GM18870 (cell line): ENCODE measurements around the gene HTR1D.

Experiments used
- ATAC-seq: cut with Tn5 transposase; IDR thresholded peaks from one replicate; pipeline ENCODE4 v1.9.1; 2021; ENCODE audit warnings: moderate library complexity; ENCODE audit not compliant: unreplicated experiment

Gene HTR1D

DNA sequence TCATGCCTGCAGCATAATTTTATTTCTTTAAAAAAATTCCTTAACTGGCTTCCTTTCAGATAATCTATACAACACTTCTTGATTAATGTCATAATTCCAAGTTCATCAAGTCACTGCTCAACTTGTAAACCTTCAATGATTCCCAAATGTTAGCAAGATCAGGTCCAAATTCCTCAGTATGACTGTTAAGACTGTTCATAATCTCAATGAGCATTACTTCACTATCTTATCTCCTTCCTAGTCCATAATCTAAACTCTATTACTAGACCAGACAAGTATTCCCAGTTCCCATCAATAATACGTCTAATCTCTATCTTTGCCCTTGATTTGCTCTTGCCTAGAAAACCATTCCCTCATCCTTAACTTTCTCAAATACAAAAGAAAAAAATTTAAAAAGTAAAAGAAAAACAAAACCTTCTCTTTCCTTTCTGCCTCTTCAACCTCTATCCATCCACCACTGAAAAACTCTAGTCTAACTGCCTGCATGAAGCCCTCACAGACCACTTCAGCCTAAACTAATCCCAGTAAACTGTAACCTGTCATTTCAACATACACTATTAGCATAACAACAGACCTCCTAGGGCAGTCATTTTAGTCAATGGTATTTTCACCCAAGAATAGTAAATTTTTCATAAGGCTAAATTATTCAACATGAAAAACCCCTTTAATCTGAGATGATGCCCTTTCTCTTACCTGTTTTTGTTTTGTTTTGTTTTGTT lies 64.2 kb downstream of the HTR1D start:
- ATAC-seq: no peak

DNA sequence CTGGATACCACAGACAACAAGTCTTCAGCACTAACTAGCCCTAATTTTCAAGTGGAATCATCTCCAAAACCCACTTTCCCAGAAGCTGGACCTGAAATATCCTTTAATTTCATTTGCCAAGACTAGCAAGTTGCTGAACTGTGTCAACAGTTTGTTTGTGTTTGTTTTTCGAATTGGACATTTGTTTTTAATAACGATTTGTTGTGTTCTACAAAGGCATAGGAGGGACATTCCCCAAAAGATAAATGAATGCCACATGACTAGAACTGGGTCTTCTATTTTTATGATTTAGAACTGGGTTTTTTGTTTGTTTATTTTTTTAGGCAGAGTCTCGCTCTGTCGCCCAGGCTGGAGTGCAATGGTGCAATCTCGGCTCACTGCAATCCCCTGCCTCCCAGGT lies 66.6 kb downstream of the HTR1D start:
- ATAC-seq: no peak

GRCh38 chr1:23150125-23150524 lies 67.2 kb downstream of the HTR1D start:
- ATAC-seq: no peak

DNA sequence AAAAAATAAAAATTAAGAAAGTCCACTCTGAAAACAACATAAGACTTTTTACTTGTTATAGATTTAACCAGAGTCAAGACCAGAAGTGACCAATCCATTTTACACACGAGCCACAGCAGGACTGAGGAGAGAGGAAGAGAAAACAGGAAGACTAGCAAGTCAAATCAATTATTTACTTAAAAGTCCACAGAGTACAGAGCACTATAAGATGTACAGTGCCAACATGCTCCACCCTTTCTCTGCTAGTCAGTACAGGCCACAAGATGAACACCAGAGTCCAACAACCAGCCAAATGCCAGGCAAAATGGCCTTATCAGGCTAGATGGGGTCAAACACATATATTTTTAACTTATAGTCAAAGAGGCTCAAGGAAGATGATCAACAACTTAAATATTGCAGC lies 68.2 kb downstream of the HTR1D start:
- no peak for ATAC-seq

- ATAC-seq: no peak
Observed at GRCh38 chr1:23148084-23148483, 69.2 kb downstream of the HTR1D start.
